Mesenchymal stem cell (in vitro differentiated cells and primary cell): ENCODE data around the gene GAL.
A peak's percentile ranks its signal among the peaks of the same experiment; 100 is the strongest.

ENCODE experiments used
- DNase-seq: peaks from one replicate; pipeline ENCODE4 v3.0.0-alpha.2; 2013
- H2AFZ ChIP-seq: one replicate; pipeline ENCODE4 v1.6.1; 2013; ENCODE audit warnings: low read depth, mild to moderate bottlenecking, control low read depth, inconsistent platforms, low read length, moderate library complexity
- H2AK5ac ChIP-seq: 2 replicates; pipeline ENCODE4 v1.6.1; 2013; ENCODE audit warnings: low read length, moderate library complexity, mild to moderate bottlenecking, inconsistent platforms; ENCODE audit not compliant: severe bottlenecking
- H2BK120ac ChIP-seq: one replicate; pipeline ENCODE4 v1.6.1; 2013; ENCODE audit warnings: low read depth, mild to moderate bottlenecking, inconsistent platforms, low read length, moderate library complexity
- H2BK12ac ChIP-seq, 2 experiments: one replicate each; pipeline ENCODE4 v1.6.1; 2013; ENCODE audit warnings: inconsistent platforms in 2 of 2, low read length in 2 of 2, mild to moderate bottlenecking in 2 of 2, moderate library complexity in 2 of 2, control low read depth in 1 of 2
- H2BK15ac ChIP-seq: one replicate; pipeline ENCODE4 v1.6.1; 2013; ENCODE audit warnings: mild to moderate bottlenecking, low read depth, inconsistent platforms; ENCODE audit not compliant: poor library complexity, severe bottlenecking
- H2BK5ac ChIP-seq: 2 replicates; pipeline ENCODE4 v1.6.1; 2013; ENCODE audit warnings: low read depth, mild to moderate bottlenecking, low read length, control low read depth, inconsistent platforms; ENCODE audit not compliant: poor library complexity, severe bottlenecking
- H3K14ac ChIP-seq, 2 experiments: one replicate each; pipeline ENCODE4 v1.6.1; 2013; ENCODE audit warnings: inconsistent platforms in 2 of 2, low read length in 2 of 2, control low read depth in 1 of 2, mild to moderate bottlenecking in 1 of 2, moderate library complexity in 1 of 2
- H3K18ac ChIP-seq, 2 experiments: one replicate each; pipeline ENCODE4 v1.6.1; 2013; ENCODE audit warnings: inconsistent platforms in 2 of 2, low read length in 2 of 2, control low read depth in 1 of 2, low read depth in 1 of 2, mild to moderate bottlenecking in 1 of 2
- H3K23ac ChIP-seq, 2 experiments: one replicate each; pipeline ENCODE4 v1.6.1; 2013; ENCODE audit warnings: inconsistent platforms in 2 of 2, low read length in 2 of 2, mild to moderate bottlenecking in 2 of 2, moderate library complexity in 2 of 2, control low read depth in 1 of 2
- H3K27ac ChIP-seq: 2 replicates; pipeline ENCODE4 v1.5.1; 2013; ENCODE audit warnings: mild to moderate bottlenecking, moderate library complexity, low read length, control low read depth, inconsistent platforms; ENCODE audit not compliant: poor library complexity, severe bottlenecking
- H3K27me3 ChIP-seq, 2 experiments: 2 replicates each; pipeline versions ENCODE4 v1.6.1 to v1.7.0; 2013; ENCODE audit warnings: low read length in 2 of 2, mild to moderate bottlenecking in 2 of 2, moderate library complexity in 2 of 2, control low read depth in 1 of 2, inconsistent platforms in 1 of 2; ENCODE audit not compliant: control insufficient read depth in 1 of 2, insufficient read depth in 1 of 2
- H3K36me3 ChIP-seq, 2 experiments: 2 replicates each; pipeline versions ENCODE4 v1.6.1 to v1.7.0; 2013; ENCODE audit warnings: low read length in 2 of 2, control low read depth in 1 of 2, inconsistent platforms in 1 of 2, low read depth in 1 of 2, mild to moderate bottlenecking in 1 of 2; ENCODE audit not compliant: insufficient read depth in 2 of 2, control insufficient read depth in 1 of 2
- H3K4ac ChIP-seq, 2 experiments: one replicate each; pipeline ENCODE4 v1.6.1; 2013; ENCODE audit warnings: inconsistent platforms in 2 of 2, low read length in 2 of 2, mild to moderate bottlenecking in 2 of 2, moderate library complexity in 2 of 2, control low read depth in 1 of 2, low read depth in 1 of 2
- H3K4me1 ChIP-seq: 2 replicates; pipeline ENCODE4 v1.6.1; 2013; ENCODE audit warnings: low read depth, low read length, control low read depth; ENCODE audit not compliant: control insufficient read depth, insufficient read depth
- H3K4me2 ChIP-seq: 2 replicates; pipeline ENCODE4 v1.6.1; 2013; ENCODE audit warnings: low read length, mild to moderate bottlenecking, inconsistent platforms; ENCODE audit not compliant: poor library complexity, severe bottlenecking
- H3K4me3 ChIP-seq, 2 experiments: 2 replicates each; pipeline versions ENCODE4 v1.5.1 to v1.7.0; 2013; ENCODE audit warnings: low read length in 2 of 2, mild to moderate bottlenecking in 2 of 2, control low read depth in 1 of 2, low read depth in 1 of 2; ENCODE audit not compliant: insufficient read depth in 1 of 2
- H3K79me1 ChIP-seq: replicated peaks from 2 replicates; pipeline ENCODE4 v1.6.1; 2013; ENCODE audit warnings: mild to moderate bottlenecking, control low read depth, low read length, inconsistent platforms; ENCODE audit not compliant: poor library complexity, severe bottlenecking
- H3K9ac ChIP-seq: 2 replicates; pipeline ENCODE4 v1.7.0; 2013; ENCODE audit warnings: mild to moderate bottlenecking, low read length, moderate library complexity
- H3K9me3 ChIP-seq: 2 replicates; pipeline ENCODE4 v1.7.0; 2013; ENCODE audit warnings: mild to moderate bottlenecking, low read length; ENCODE audit not compliant: control insufficient read depth
- H4K8ac ChIP-seq: one replicate; pipeline ENCODE4 v1.6.1; 2013; ENCODE audit warnings: inconsistent platforms, mild to moderate bottlenecking, low read length, moderate library complexity
- H4K91ac ChIP-seq: one replicate; pipeline ENCODE4 v1.6.1; 2013; ENCODE audit warnings: mild to moderate bottlenecking, low read length, inconsistent platforms
- WGBS: methylation state at CpG from one replicate; pipeline ENCODE4 v1.1.7; 2013; ENCODE audit warnings: mixed read lengths; 5-methylcytosine and 5-hydroxymethylcytosine counted together

GAL gene

GRCh38 chr11:68659158-68659921, 25.0 kb upstream of the GAL start:
- H3K27me3 ChIP-seq: peaks cover 60 to 84% of the 10 kb centered on the region in 2 experiments
- no peak overlapping the region for H2AFZ ChIP-seq
- no peak overlapping the region for H2BK15ac ChIP-seq
- peak; percentile 59 for DNase-seq
- peaks cover 7% of the 10 kb centered on the region for H3K4me1 ChIP-seq
- H3K9ac ChIP-seq: peak overlapping the region; percentile 66
- no peak overlapping the region for H4K91ac ChIP-seq
- H3K14ac ChIP-seq: no peak overlapping the region
- no peak overlapping the region for H3K23ac ChIP-seq
- H3K4me2 ChIP-seq: no peak overlapping the region
- H3K9me3 ChIP-seq: peaks cover 25% of the 10 kb centered on the region
- H3K18ac ChIP-seq: no peak overlapping the region
- no peak overlapping the region for H2AK5ac ChIP-seq
- H3K4ac ChIP-seq: no peak overlapping the region
- no peak overlapping the region for H2BK120ac ChIP-seq
- 83% methylated on average over 22 of the region's 22 CpGs for WGBS
- H3K79me1 ChIP-seq: no peaks in the 10 kb centered on the region
- no peak overlapping the region for H3K27ac ChIP-seq
- H2BK5ac ChIP-seq: no peak overlapping the region
- no peak overlapping the region for H2BK12ac ChIP-seq
- H3K36me3 ChIP-seq: peaks cover 0 to 4% of the 10 kb centered on the region in 2 experiments
- peak overlapping the region in 1 of 2 experiments; percentile 39 for H3K4me3 ChIP-seq
- H4K8ac ChIP-seq: no peak overlapping the region

DNA sequence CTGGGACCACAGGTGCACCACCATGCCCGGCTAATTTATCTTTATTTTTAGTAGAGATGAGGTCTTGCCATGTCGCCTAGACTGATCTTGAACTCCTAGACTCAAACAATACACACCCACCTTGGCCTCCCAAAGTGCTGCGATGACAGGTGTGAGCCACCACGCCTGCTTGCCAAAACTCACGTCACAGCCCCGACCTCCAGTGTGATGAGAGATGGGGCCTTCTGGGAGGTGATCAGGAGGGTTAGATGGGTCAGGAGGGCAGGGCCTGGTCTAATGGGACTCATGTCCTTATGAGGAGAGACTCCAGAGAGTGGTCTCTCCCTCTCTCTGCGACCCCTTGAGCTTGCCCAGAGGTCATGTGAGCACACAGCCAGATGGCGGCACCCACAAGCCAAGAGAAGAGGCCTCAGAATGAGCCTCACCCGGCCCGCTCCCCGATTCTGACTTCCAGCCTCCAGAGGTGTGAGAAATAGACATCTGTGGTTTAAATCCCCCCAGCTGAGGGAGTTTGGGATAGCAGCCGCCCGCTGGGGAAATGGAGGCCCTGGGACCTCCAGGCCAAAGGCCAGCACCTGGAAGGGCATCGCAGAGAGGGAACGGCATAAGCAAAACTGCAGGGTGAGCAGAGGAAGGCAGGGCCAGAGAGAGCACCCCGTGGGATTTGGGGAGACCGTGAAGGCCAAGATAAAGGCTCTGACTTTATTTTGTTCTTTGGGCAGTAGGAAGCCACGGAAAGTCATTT, 24.1 kb upstream of the GAL start:
- Histone ChIP-seq H2AK5ac (no peak overlapping the region), H3K4ac (no peak overlapping the region), H3K9ac (no peak overlapping the region), H3K23ac (no peak overlapping the region), H3K27ac (no peak overlapping the region), H3K14ac (no peak overlapping the region), H3K4me2 (no peak overlapping the region), H2BK120ac (no peak overlapping the region), H3K79me1 (no peaks in the 10 kb centered on the region), H3K4me3 (no peak overlapping the region), H3K9me3 (peaks cover 19% of the 10 kb centered on the region), H2BK15ac (no peak overlapping the region), H3K18ac (no peak overlapping the region), H3K27me3 (peaks cover 66 to 84% of the 10 kb centered on the region in 2 experiments), H2BK5ac (no peak overlapping the region), H4K8ac (no peak overlapping the region), H3K4me1 (peaks cover 7% of the 10 kb centered on the region), H4K91ac (no peak overlapping the region), H3K36me3 (peaks cover 0 to 4% of the 10 kb centered on the region in 2 experiments), H2AFZ (no peak overlapping the region), H2BK12ac (no peak overlapping the region)
- WGBS: 89% methylated on average over 18 of the region's 18 CpGs
- no peak for DNase-seq

DNA sequence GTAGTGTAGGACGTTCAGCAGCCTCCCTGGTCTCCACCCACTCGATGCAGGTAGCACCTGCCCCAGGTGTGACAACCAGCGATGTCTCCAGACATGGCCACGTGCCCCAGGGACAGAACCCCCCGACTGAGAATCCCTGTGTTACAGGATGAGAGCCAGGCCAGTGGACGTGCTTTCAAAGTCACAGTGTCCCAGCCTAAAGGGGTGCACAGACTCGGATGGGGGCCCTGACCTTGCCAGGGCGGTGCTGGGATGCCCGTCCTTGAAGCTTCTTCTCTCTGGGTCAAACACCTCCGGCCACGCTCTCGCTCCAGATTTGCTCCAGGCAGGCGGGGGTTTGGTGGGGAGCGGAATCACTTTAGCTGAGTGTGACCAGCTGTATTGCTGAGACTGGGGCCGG, 23.3 kb upstream of the GAL start:
- Histone ChIP-seq H3K4me1 (peaks cover 7% of the 10 kb centered on the region), H2BK5ac (no peak overlapping the region), H2AFZ (no peak overlapping the region), H2BK120ac (no peak overlapping the region), H3K14ac (no peak overlapping the region), H2BK12ac (no peak overlapping the region), H3K79me1 (no peaks in the 10 kb centered on the region), H3K23ac (no peak overlapping the region), H3K27ac (no peak overlapping the region), H4K8ac (no peak overlapping the region), H3K9me3 (peaks cover 12% of the 10 kb centered on the region), H3K27me3 (peaks cover 62 to 82% of the 10 kb centered on the region in 2 experiments), H3K9ac (no peak overlapping the region), H3K18ac (no peak overlapping the region), H2AK5ac (no peak overlapping the region), H2BK15ac (no peak overlapping the region), H3K4me2 (no peak overlapping the region), H3K4me3 (no peak overlapping the region), H3K4ac (no peak overlapping the region), H3K36me3 (peaks cover 0 to 4% of the 10 kb centered on the region in 2 experiments), H4K91ac (no peak overlapping the region)
- no peak for DNase-seq
- 80% methylated on average over 15 of the region's 15 CpGs for WGBS
